GM19463 (cell line): ENCODE data around the gene MYLK4.
"Not testable (repeated sequence)": the region's sequence is repeated elsewhere in the genome, so short reads cannot be mapped to it uniquely, and the experiment has no call there.

Experiments used
- ATAC-seq: cut with Tn5 transposase; IDR thresholded peaks from one replicate; pipeline ENCODE4 v1.9.1; 2021; ENCODE audit warnings: mild to moderate bottlenecking, moderate library complexity; ENCODE audit not compliant: unreplicated experiment

The MYLK4 gene

DNA sequence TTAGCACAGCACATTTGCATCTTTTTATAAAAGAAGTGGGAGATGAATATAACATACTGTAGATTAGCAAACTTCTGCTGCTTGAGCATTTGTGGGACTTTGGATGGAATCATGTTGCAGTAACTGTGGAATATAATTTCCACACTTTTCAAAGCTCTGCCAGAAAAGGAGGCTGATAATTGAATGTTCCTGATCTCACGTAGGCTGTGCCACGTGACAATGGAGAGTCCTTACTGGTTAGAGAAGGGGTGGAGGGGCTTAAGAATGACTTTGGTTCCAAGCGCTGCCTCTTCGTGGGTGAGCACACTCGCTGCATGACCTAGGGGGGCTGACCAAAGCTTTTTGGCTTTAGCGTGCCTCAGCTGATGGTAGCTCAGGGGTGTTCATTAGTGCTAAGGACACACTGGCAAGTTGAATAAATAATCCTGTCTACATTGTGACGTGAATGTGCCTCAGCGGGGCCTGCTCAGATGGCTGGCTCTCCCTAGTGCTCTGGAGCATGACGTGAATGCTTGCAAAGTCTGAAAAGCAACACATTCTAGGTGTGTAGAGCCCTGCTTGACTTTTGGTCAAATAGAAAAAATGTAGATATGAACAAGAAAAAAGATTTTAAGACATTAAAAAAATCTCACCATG is 29.5 kb upstream of the MYLK4 start:
- no peak for ATAC-seq

DNA sequence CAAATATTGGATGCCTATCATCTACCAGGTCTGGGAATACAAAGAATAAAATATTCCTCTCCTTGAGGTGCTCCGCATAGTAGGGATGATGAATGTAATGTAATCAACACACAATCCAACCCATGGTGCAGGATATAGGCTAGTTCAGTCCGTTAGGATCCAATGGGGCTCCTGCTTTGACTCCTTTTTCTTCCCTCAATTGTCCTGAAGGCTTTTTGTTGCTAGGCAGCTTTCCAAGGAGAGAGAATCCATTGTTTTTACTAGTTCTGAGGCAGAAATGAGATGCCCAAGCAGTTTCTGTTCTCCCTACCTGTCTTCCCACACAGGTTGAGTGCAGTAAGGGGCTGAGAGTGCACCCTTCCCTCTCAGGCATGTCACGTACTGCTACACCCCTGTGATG is 26.5 kb upstream of the MYLK4 start:
- no peak for ATAC-seq

DNA sequence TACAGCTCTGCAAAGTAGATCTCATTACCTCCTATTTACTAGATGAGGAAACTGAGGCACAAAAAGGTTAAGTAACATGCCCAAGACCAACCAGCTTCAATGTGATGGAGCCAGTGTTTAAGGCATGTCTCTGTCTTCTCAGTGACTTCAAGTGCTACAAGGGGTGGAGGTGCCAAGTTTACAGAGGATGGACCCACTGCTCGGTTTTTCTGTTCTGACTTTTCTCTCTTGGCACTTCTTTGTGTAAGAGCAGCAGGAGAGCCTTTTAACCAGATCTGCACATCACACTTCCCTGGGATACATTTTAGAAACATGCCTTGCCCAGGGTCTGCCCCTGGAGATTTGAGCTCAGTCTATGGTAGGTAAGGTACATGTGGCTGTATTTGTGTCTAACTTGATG is 24.3 kb upstream of the MYLK4 start:
- no peak for ATAC-seq

DNA sequence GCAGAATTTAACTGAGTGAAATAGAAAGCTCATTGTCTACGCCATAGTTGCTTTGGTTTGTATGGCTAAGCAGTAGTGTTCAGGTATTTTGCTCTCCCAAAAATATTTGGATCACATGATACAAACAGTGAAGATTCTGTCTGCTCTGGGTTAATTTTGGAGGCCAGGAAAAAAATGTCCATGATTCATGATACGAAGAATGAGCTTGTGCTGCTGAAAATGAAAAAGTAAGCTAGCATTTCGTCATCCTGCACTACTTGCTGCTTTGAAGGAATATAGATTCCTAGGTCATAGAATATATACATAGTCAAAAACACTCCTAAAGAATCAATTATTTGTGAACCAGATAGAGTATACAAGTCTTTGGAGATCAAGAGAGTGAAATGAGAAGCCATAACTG is 22.7 kb upstream of the MYLK4 start:
- no peak for ATAC-seq

DNA sequence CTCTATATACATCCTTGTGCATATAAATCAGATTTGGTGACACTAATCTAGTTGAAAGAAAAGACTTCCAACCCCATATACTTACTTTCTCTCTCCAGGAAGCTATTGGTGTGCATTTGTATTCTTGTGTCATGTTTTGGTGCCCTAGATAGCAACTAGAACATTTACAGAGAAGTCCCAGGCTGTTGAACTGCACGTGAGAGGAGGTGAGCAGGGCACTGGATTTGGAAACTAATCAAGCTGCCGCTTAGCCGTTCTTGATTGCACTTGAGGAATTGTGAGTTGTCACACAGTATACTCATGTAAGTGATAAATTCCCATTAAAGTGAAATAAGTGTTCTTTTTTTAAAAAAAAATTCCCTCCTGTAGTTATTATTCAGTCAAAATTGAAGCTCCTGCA is 22.1 kb upstream of the MYLK4 start:
- ATAC-seq: no peak

DNA sequence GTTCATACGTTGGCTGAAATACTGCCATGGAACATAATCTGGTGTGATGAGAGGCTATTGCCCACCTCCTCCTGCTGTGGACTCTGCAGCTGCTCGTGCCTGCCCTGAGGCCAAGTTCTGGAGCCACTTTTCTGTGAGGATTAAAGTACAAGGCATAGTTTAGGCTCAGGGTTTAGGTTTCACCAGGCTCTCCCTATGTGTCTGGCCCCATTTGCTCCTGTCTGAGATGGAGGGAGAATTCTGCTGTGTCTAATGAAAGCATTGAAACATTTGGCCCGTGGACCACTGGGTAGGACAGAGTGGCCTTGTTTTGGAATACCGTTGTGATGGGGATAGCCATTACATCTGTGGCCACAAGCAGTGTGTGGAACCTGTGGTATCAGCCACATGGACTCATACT is 20.4 kb upstream of the MYLK4 start:
- no peak for ATAC-seq

DNA sequence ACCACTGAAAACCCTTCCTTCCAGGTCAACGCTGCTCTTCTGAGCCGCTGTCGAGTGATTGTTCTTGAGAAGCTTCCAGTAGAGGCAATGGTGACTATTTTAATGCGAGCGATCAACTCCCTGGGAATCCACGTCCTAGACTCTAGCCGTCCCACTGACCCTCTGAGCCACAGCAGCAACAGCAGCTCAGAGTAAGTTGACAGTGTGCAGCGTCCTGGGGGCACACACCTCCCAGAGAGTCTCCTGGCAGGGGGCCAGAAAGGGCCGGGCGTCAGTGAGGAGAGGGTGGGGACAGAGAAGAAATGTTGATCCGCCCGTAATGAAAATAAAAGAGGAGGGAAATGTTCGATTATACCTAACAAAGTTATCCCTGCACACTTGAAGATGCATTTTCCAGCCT is 19.4 kb upstream of the MYLK4 start:
- ATAC-seq: no peak

DNA sequence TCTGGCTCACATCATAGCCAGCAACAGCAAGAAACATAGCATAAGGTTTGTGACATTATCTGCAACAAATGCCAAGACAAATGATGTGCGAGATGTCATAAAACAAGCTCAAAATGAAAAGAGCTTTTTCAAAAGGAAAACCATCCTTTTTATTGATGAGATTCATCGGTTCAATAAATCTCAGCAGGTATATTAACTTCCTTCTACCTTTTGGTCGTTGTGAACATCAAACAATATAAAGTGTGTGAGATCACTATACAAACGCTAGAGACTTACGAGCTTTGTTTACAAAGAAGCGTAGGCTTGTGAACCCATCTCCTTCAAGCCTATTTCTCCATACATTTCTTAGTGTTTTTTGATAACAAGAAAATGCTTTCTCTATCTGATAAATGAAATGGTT is 18.0 kb upstream of the MYLK4 start:
- ATAC-seq: no peak

DNA sequence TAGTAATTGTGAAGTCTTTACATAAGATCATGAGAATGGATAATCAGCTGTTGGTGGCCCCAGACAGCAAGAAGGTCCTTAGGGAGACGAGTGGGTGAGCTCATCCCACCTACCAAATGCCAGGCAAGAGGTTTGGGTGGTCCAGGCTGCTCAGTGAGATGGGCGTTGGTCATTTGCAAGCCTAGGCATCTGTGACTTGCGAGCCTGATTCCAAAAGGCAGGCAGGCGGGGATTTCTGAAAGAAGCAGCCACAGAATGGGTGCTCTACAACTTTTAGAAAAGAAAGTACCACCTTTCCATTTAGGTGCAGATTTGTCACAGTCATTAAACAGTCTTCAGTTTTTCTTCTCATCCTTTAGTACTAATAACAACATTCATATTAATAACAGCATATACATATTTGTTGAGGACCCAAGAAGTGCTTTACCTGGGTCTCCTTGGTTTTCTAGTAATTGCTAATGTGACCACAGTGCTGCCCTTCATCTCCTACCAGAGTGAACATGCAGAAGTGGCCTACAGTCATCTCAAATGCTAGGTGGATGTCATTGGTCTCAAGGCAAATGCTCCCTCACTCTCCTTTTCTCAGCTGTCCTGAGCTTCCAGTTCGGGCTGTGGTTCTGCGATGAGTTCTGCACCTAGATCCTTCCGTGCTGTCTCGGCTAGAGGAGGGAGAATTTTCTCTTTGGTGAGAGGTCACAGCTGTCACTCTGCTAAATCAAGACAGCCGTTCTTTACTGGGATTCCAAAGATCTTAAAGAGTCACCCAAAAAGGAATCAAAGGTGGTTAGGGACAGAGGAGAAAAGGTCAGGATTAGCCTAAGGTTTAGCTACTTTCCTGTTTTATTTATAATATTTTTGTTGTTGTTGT is 17.2 kb upstream of the MYLK4 start:
- ATAC-seq: no peak

DNA sequence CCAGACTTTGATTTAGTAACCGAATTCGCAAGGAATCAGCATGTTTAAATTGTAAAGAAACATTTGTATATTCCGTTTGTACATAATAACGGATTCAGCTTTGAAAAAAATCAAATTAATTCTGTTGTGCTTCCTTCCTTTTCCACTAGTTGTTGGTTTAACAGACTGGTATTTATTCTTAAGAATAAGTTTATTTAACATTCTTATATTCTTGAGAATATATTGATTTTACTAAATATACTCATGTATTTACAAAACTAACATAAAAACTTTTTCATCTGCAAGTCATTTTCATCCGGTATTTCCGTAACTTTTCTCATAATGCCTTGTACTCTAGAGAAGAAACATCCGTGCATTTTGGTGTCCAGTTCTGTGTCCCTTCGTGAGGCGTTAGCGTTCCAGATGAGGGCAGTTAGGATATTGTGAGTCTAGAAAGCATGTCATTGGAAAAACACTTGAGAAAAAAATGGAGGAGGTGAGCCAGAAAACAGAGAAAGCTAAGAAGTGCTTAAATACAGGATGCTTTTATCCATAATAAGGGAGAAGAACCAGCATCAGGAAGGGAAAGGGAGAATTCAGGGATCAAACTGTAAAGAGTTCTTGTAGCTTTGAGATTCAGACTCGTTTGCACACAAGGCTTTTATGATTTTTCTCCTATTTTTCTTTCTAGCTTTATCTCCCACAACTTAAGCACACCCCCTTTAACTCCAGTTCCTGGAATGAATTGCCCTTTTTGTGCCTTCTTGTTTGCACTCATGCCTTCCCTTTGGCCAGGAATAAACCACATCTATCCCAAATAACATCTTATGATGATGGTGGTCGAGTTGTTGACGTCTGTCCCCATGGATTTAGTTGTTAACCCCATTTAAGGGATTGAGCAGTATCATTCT is 16.3 kb upstream of the MYLK4 start:
- ATAC-seq: no peak

DNA sequence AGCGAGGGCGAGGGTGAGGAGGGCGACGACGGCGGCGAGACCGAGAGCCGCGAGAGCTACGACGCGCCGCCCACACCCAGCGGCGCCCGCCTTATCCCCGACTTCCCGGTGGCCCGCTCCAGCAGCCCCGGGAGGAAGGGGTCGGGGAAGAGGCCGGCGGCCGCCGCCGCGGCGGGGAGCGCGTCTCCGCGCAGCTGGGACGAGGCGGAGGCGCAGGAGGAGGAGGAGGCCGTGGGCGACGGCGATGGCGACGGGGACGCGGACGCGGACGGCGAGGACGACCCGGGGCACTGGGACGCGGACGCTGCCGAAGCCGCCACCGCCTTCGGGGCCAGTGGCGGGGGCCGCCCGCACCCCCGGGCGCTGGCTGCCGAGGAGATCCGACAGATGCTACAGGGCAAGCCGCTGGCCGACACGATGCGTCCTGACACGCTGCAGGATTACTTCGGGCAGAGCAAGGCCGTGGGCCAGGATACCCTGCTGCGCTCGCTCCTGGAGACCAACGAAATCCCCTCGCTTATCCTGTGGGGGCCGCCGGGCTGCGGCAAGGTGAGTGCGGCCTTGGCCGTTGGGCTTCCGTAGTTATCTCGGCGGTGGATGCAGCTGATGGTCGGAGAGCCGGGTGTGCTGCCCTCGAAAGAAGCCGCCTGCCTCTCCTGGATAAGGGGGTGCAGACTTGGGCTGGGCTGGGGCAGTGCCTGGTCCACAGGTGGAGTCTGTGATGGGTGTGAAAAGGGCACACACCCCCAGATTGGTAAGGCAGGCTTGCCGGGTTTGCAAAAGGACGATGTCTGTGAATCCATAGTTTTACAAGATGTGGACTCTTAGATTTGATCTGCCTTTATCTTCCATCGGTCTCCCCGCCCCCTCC is 15.4 kb upstream of the MYLK4 start:
- peak; percentile 27 for ATAC-seq

DNA sequence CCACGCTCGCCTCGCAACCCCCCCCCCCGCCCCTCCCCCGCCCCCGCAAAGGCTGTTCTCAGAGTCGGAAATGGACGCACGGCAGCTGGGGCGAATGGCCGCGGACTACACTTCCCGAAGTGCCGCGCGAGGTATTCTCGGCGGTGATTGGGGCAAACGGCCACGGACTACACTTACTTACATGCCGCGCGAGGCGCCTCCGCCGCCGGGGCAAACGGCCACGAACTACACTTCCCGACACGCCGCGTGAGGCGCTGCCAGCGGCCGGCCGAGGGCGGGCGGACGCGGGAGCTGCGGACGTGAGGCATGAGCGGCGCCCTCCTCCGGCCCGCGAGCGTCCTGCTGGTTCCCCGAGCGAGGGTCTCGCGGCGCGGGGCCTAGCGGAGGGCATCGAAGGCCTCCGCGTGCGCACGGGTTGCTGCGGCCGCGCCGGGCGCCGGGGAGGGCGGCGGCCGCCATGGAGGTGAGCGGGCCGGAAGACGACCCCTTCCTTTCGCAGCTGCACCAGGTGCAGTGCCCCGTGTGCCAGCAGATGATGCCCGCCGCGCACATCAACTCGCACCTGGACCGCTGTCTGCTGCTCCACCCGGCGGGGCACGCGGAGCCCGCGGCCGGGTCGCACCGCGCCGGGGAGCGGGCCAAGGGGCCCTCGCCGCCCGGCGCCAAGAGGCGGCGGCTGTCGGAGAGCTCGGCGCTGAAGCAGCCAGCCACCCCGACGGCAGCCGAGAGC is 14.6 kb upstream of the MYLK4 start, which contains the start of gene WRNIP1:
TSS of gene WRNIP1 (plus strand) at position 228 of the 730 bp plus-strand sequence. CDS start at position 458, 230 bp downstream.
- peak; percentile 77 for ATAC-seq

DNA sequence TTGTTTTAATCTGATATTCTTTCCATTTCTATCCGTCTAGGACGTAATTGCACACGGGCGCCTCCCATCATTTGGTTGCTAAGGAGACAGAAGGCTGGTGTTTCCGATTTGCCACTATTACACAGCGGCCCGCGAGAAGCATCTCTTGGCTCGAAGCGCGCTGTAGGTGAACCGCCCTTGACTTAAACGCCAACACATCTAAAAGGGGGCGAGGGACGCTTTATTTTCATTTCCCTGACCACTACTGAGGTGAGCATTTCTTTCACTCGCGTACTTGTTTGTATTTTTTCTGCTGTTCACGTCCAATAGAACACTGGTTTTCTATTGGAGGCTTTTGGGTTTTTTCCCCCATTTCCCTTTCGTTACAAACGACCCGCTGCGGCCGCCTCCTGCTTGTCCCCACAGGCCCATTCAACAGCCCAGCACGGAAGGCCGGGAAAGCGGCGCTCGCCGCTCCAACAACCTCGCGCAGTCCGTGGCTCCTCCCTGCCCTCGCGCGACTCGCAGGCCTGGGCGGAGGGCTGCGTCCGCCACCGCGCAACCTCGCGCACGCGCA is 14.0 kb upstream of the MYLK4 start:
- ATAC-seq: peak; percentile 55

DNA sequence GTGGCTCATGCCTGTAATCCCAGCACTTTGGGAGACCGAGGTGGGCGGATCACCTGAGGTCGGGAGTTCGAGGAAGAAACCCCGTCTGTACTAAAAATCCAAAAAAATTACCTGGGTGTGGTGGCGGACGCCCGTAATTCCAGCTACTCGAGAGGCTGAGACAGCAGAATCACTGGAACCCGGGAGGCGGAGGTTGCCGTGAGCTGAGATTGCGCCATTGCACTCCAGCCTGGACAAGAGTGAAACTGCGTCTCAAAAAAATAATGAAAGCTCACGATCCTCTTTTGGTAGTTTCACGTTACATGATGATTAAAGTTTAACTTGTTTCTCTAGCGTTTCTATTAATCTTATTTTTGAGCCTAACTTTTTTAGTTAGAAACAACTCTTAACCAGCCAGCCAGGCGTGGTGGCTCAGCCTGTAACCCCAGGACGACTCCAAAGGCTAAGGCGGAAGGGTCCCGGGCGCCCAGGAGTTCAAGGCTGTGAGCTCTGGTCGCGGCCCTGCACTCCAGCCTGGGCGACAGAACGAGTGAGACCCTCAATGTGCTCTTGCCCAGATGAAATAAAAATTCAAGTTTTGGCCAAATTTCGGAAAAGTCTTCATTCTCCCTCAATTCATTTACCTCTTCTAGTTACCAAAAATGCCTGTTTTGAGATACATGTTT is 13.3 kb upstream of the MYLK4 start:
- no peak for ATAC-seq

DNA sequence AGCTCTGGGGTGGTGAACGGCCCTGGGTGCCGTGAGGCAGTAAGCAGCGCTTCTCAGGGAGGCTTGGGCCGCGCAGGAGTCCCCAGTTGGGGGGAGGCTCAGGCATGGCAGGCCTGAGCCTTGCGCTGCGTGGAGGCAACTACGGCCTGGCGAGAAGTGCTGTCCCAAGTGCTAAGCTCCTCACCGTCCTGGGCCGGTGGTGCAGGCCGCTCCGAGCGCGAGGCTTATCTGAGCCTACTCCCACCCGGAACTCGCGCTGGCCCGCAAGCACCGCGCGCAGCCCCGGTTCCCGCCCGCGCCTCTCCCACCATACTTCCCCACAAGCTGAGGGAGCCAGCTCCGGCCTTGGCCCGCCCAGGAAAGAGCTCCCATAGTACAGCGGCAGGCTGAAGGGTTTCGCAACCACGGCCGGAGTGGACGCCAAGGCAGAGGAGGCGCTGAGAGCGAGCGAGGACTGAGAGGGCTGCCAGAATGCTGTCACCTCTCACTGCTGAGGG is 12.7 kb upstream of the MYLK4 start:
- no peak for ATAC-seq

DNA sequence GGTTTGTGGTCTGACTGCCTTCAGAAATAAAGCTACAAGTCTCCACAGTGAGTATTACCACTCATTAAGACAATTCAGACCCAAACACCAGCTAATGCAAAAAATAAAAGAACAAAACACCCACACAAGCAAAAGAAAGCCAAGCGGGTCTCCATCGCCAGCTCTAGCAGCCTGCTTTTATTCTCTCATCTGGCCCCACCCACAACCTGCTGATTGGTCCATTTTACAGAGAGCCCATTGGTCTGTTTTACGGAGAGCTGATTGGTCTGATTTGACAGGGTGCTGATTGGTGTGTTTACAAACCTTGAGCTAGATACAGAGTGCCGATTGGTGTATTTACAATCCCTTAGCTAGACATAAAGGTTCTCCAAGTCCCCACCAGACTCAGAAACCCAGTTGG is 12.1 kb upstream of the MYLK4 start:
- ATAC-seq: not testable (repeated sequence)

DNA sequence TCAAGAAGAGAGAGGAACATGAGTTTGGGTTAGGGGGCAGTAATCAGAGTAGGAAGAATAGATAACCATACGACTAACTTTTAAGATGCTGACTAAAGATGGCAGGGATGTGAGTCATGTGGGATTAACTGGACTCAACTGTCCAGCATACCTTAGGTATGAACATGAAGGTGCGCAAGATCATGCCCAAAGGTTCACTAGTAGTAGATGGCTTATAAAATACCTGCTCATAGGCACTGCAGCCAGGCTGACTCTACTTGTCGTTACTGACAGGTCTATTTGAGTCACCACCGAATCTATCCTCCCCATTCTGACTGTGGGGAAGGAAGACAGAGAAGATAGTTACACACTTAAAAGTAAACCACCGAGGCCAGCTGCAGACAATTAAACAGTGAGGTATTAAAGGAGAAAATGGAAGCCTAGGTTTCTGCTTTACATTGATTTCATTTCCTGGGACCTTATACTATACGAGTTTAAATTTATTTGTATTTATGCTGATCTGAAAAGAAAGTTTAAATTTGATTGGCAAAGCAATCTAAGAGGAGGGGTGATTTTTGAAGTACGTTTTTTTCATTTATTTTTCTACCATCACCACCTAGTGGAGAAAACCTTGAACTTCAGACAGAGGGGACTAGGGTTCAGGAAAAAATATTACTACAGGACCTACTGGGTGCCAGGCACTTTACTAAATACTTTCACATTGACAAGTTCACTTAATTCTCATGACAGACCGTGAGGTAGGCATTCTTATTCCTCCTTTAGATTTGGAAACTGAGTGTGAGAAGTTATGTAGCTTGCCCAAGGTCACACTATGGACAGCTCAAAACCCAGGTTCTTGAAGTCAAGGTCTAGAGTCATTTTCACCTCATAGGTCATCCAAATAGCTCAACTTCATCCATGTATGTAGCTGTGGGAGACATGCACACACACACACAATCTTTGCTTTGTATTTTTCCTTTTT is 10.4 kb upstream of the MYLK4 start:
- ATAC-seq: no peak

DNA sequence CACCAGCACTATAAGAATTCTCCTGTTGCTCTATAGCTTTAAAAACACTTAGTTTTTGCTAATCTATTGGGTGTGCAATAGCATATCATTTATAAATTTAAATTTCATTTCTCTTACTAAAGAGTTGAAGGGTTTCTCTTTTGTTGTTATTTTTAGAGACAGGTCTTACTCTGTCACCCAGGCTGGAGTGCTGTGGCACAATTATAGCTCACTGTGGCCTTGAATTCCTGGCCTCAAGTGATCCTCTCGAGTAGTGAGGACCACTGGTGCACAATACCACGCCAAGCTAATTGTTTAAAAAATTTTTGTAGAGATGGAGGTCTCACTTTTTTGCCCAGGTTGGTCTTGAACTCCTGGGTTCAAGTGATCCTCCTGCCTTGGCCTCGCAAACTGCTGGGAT is 8.3 kb upstream of the MYLK4 start:
- no peak for ATAC-seq
